Skeletal muscle tissue (tissue), 4 donors: ENCODE data around the gene FRMPD4. TPM values are rescaled to one million over a fixed set of nuclear protein-coding genes. Genes with fewer than 3 reads are reported as not detected.

Experiments used
- H3K27ac ChIP-seq: one replicate; pipeline ENCODE4 v1.7.0; 2013; ENCODE audit warnings: mild to moderate bottlenecking, low read depth, low read length, inconsistent platforms
- H3K27me3 ChIP-seq, 3 donors: one replicate each; pipeline ENCODE4 v1.7.0; 2013; ENCODE audit warnings: low read length in 3 of 3; ENCODE audit not compliant: control insufficient read depth in 3 of 3, insufficient read depth in 3 of 3
- H3K36me3 ChIP-seq, 3 donors: one replicate each; pipeline ENCODE4 v1.7.0; 2013; ENCODE audit warnings: low read length in 3 of 3; ENCODE audit not compliant: control insufficient read depth in 3 of 3, insufficient read depth in 3 of 3
- H3K4me1 ChIP-seq, 3 donors: one replicate each; pipeline ENCODE4 v1.7.0; 2013; ENCODE audit warnings: low read length in 3 of 3, mild to moderate bottlenecking in 3 of 3; ENCODE audit not compliant: control insufficient read depth in 3 of 3, insufficient read depth in 3 of 3
- H3K4me3 ChIP-seq, 3 donors: one replicate each; pipeline ENCODE4 v1.7.0; 2013; ENCODE audit warnings: low read length in 3 of 3
- H3K9ac ChIP-seq, 3 donors: one replicate each; pipeline ENCODE4 v1.7.0; 2013; ENCODE audit warnings: low read length in 3 of 3, mild to moderate bottlenecking in 3 of 3, moderate library complexity in 2 of 3, low read depth in 1 of 3
- H3K9me3 ChIP-seq, 3 donors: one replicate each; pipeline ENCODE4 v1.7.0; 2013; ENCODE audit warnings: low read length in 3 of 3; ENCODE audit not compliant: control insufficient read depth in 3 of 3
- total RNA-seq: library from RNA; depleted of rRNA; stranded (reverse); fragments of >200 nt; gene quantifications from one replicate; pipeline ENCODE4 v1.2.3, GENCODE V29; 2014
- donor health status: Osteomylitis.

The FRMPD4 gene
- total RNA-seq, 1 donor from 2014 or later: 1.0 TPM

DNA sequence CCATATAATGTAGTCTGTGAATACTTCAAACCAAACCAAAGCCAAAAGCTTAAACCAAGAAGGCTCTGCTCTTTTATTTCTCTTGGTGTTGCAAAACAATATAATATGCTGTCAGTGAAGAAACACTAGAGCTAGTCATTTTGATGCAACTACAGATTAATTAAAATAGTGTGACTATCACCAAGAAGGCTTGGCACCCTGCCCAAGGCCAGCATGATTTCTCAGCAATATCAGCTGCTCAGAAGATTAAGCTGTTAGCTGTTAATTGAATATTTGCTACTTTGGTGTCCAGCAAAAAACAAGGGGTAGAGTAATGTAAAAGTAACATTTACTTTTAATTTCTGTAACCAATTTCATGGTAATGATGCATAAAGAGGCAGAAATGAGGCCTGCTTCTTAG lies 548.1 kb downstream of the FRMPD4 start:
- no peaks in the 10 kb centered on the region for H3K9me3 ChIP-seq

DNA sequence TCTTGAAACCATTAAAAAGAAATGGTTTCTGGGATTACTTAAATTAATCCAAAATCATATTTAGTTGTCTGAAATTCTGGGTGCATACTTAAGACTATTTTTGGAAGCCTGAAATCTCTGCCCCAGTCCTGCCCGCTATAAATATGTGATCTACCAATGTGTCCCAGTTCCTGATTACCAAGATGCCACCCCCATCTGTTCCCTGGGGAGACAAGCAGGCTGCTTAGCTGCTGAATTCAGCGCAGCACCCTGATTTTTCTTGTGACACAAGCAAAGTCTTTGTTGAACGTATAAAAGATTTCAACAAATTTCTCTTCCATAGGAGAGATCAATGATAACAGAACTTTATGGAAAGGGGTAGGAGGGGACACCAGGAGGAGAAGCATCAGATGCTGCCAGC lies 552.4 kb downstream of the FRMPD4 start:
- Histone ChIP-seq H3K27me3 (peaks cover 0 to 3% (median 0%) of the 10 kb centered on the region in 3 donors), H3K9me3 (no peaks in the 10 kb centered on the region), H3K4me1 (no peaks in the 10 kb centered on the region), H3K4me3 (no peak overlapping the region), H3K9ac (no peak overlapping the region), H3K36me3 (no peaks in the 10 kb centered on the region), H3K27ac (no peak overlapping the region)

More for the DNA sequence above, 548.1 kb downstream of the FRMPD4 start:
- H3K9ac ChIP-seq: no peak overlapping the region
- H3K4me3 ChIP-seq: no peak overlapping the region
- H3K36me3 ChIP-seq: no peaks in the 10 kb centered on the region
- H3K27me3 ChIP-seq: peaks cover 0 to 3% (median 0%) of the 10 kb centered on the region in 3 donors
- H3K4me1 ChIP-seq: no peaks in the 10 kb centered on the region
- no peak overlapping the region for H3K27ac ChIP-seq

DNA sequence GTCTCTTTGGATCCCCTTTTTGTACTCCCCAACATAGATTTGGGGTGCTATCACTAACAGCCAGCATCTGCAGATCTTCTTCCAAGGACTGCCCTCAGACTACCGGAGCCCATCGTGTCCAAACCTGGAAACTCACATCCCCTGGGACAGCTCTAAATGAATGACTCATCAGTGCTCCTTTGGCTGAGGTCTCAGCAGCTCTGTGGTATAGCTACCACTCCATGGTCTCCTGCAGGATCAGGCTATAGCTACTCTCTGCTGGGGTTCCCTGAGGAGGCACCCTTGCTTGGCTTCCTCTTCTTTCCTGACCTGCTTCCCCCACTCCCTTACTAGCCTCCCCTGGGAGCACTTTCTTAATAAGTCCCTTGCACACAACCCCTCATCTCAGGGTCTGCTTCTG lies 555.5 kb downstream of the FRMPD4 start:
- Histone ChIP-seq H3K27ac (no peak overlapping the region), H3K4me3 (no peak overlapping the region), H3K9ac (no peak overlapping the region), H3K27me3 (no peaks in the 10 kb centered on the region), H3K4me1 (no peaks in the 10 kb centered on the region), H3K36me3 (no peaks in the 10 kb centered on the region), H3K9me3 (no peaks in the 10 kb centered on the region)

DNA sequence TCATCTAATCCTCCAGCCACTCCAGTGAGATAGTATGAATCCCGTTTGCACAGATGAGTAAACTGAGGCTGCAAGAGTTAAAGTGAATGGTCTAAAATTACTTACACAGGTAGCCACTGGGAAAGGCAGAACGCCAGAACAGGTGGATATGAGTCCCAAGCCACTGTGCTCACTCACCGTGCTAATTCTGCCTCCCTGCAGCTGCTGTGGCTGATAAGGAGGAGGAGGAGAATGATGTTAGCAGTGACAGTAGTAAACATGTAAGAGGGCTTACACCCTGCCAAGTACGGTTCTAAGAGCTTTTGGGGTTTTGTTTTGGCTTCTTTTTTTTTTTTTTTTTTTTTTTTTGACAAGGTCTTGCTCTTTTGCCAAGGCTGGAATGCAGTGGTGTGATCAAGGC lies 562.5 kb downstream of the FRMPD4 start:
- Histone ChIP-seq H3K27ac (no peak overlapping the region), H3K4me1 (no peaks in the 10 kb centered on the region), H3K27me3 (peaks cover 0 to 3% (median 0%) of the 10 kb centered on the region in 3 donors), H3K36me3 (no peaks in the 10 kb centered on the region), H3K9ac (no peak overlapping the region), H3K4me3 (no peak overlapping the region), H3K9me3 (no peaks in the 10 kb centered on the region)

DNA sequence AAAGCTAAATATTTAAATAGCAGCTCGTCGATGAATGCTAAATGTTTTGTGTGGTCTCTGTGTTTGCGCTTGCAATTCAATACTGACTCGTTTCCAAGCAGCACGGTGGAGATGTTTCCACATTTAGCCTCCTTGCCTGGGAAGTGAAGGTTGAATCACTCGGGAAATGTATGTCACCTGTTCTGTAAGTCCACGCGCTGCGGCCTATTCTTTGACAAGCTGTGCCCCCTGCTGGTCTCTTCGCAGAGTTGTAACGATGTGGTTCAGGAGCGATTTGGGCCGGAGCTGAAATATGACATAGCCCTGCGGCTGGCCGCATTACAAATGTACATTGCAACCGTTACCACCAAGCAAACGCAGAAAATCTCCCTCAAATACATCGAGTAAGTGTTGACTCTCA lies 563.4 kb downstream of the FRMPD4 start:
- Histone ChIP-seq H3K4me3 (no peak overlapping the region), H3K27me3 (peaks cover 0 to 3% (median 0%) of the 10 kb centered on the region in 3 donors), H3K4me1 (no peaks in the 10 kb centered on the region), H3K27ac (no peak overlapping the region), H3K9ac (no peak overlapping the region), H3K36me3 (no peaks in the 10 kb centered on the region), H3K9me3 (no peaks in the 10 kb centered on the region)

DNA sequence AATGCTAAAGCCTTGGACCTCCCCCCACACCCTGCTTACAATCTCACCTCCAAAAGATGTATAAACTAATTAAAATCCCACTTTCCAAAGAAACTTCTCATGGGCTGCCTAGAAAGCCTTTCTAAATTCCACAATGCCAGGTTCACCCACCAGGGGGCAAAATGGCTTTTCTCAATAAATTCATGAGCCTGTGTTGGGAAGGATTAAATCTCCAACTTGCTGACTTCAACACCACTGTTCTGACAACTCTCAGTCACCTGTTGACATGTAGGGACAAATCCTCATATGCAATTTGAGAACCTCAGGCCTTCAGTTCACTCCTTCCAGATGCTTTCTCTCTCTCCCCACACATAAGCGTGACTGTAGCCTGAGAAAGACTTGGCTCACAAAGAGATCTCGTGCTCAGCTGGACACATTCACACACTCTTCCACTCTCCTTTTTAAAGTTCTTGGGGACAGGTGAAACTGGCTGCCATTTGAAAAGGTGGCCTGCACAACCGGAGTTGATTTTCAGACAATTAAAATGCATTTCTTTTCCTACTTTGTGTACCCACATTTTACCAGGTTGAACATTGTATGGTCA lies 564.3 kb downstream of the FRMPD4 start:
- no peaks in the 10 kb centered on the region for H3K36me3 ChIP-seq

DNA sequence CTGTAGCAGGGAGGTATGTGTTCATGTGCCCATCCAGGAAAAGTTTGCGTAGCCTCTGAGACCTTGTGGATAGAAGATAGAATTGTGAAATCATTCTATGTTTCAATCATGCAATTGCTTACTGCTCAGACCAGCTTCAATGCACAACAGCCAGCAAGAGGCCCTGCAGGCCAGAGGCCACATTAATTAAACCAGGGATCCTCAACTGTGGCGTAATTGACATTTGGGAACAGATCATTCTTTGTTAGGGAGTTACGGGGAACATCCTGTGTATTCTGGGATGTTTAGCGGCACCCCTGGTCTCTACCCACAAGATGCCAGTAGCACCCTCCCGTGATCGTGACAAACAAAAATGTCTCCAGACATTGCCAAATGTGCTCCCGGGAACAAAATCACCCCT lies 566.4 kb downstream of the FRMPD4 start:
- no peaks in the 10 kb centered on the region for H3K36me3 ChIP-seq
- H3K27me3 ChIP-seq: peaks cover 0 to 3% (median 0%) of the 10 kb centered on the region in 3 donors
- H3K27ac ChIP-seq: no peak overlapping the region
- no peaks in the 10 kb centered on the region for H3K4me1 ChIP-seq
- no peaks in the 10 kb centered on the region for H3K9me3 ChIP-seq
- no peak overlapping the region for H3K4me3 ChIP-seq
- H3K9ac ChIP-seq: no peak overlapping the region

More for the DNA sequence above, 564.3 kb downstream of the FRMPD4 start:
- no peaks in the 10 kb centered on the region for H3K9me3 ChIP-seq
- no peak overlapping the region for H3K9ac ChIP-seq
- peaks cover 0 to 3% (median 0%) of the 10 kb centered on the region in 3 donors for H3K27me3 ChIP-seq
- no peak overlapping the region for H3K27ac ChIP-seq
- no peaks in the 10 kb centered on the region for H3K4me1 ChIP-seq
- no peak overlapping the region for H3K4me3 ChIP-seq

DNA sequence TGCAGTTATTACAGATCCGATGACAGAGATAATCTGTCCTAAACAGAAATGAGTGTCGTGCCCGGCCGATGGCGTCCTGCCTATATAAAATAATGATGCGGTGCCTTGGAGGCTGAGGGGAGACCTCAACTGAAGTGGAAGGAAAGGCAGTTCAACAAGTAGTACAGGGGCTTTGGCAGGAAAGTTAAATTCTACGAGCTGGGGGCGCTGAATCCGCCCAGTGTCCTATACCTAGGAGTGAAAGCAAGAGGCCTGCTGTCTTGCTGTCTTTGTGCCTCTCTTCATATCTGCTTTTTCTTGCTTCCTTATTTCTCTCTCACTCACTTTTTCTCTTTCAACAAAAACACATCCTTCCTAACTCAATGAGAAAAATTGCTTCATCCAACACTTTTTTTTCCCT lies 570.8 kb downstream of the FRMPD4 start:
- Histone ChIP-seq H3K9me3 (no peaks in the 10 kb centered on the region), H3K27ac (no peak overlapping the region), H3K36me3 (no peaks in the 10 kb centered on the region), H3K4me3 (no peak overlapping the region), H3K9ac (no peak overlapping the region), H3K4me1 (no peaks in the 10 kb centered on the region), H3K27me3 (no peaks in the 10 kb centered on the region)

DNA sequence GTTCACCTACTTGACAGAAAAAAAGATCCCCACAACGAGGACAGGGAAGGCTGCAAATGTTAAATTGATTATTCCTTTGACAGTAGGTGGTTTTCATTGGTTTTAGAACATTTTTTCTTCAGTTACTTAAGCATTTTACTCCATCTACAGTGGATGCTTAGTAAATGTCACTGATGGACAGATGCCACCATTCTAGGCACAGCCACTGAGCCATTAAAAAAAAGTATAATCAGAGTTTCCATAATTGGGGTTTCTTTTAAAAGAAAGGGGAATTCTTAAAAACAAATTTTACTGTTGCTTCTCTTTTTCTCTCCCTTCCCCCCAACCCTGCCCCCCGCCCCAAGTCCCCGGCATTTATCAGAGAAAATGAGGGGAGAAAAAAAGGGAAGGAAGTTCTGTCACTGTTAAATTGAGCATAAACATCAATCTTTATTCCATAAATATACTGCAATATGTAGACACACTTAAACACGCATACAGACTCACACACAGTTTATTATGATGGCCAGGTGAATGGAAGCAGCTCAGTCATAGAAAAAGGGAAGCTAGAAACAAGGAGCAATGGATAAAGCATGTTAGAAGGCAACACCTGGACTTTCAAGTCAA lies 573.3 kb downstream of the FRMPD4 start:
- H3K27ac ChIP-seq: no peak overlapping the region
- no peak overlapping the region for H3K9ac ChIP-seq
- no peaks in the 10 kb centered on the region for H3K36me3 ChIP-seq
- H3K4me1 ChIP-seq: no peaks in the 10 kb centered on the region
- H3K27me3 ChIP-seq: no peaks in the 10 kb centered on the region
- no peaks in the 10 kb centered on the region for H3K9me3 ChIP-seq
- no peak overlapping the region for H3K4me3 ChIP-seq

DNA sequence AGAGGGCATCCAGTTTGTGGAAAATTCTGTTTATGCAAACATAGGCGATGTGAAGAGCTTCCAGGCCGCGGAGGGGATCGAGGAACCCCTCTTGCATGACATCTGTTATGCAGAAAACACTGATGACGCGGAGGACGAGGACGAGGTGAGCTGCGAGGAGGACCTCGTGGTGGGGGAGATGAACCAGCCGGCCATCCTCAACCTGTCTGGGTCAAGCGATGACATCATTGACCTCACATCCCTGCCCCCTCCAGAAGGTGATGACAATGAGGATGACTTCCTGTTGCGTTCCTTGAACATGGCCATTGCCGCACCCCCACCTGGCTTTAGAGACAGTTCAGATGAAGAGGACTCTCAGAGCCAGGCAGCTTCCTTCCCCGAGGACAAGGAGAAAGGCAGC lies 578.3 kb downstream of the FRMPD4 start:
- H3K36me3 ChIP-seq: no peaks in the 10 kb centered on the region
- no peaks in the 10 kb centered on the region for H3K27me3 ChIP-seq

More for the DNA sequence above, 578.3 kb downstream of the FRMPD4 start:
- no peaks in the 10 kb centered on the region for H3K9me3 ChIP-seq
- H3K4me3 ChIP-seq: no peak overlapping the region
- no peak overlapping the region for H3K9ac ChIP-seq
- no peaks in the 10 kb centered on the region for H3K4me1 ChIP-seq
- H3K27ac ChIP-seq: no peak overlapping the region
